ENCODE data around the gene DUSP3.

- TF ChIP-seq CTCF (IDR thresholded peaks at IDR 0.05) = no peak
- TF ChIP-seq POLR2A (IDR thresholded peaks at IDR 0.05) = no peak
Measured at GRCh38 chr17:43740541-43740940, 38.2 kb downstream of the DUSP3 start.

Measured in esophagus squamous epithelium (tissue), 4 donors.